HG03457 (cell line): Measurements from ENCODE around the gene BOC.
A peak's percentile ranks its signal among the peaks of the same experiment; 100 is the strongest.

Source experiments
- ATAC-seq: cut with Tn5 transposase; IDR thresholded peaks from one replicate; pipeline ENCODE4 v1.9.1; 2021; ENCODE audit warnings: moderate number of reproducible peaks; ENCODE audit not compliant: unreplicated experiment

The BOC gene

GRCh38 chr3:113265231-113265630, 53.9 kb downstream of the BOC start:
- no peak for ATAC-seq

DNA sequence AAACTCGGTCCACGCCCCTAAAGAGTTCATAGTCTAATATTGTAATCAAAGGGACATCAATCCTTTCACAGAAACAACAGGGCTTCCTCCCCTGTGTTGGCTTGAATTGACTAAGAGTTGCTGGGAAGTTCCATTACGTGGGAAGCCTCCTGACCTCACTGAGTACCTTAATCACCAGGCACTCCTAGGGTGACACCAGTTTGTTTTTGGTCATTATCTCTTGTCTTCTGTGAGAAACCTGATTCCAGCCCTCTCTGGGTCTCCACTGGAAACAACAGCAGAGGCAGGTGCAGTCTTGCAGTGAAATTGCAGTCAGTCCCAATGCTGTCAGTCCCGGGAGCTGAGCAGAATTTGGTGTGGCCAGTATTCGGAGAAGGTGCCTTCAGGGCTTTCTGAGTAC, 55.4 kb downstream of the BOC start:
- no peak for ATAC-seq

DNA sequence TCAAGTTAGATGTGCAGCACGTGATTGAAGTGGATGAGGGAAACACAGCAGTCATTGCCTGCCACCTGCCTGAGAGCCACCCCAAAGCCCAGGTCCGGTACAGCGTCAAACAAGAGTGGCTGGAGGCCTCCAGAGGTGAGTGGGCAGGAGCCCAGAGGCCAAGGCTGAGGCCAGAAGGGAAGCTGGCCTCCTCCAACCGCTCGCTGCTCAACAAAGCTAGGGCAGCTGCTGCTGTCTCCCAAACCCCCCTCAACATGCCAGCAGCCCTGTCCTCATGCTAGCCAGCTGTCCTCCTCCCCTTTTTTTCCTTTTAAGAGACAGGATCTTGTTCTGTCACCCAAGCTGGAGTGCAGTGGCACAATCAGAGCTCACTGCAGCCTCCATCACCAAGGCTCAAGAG, 57.0 kb downstream of the BOC start:
- no peak for ATAC-seq

- ATAC-seq, result no peak
Measured at GRCh38 chr3:113268942-113269341, 57.6 kb downstream of the BOC start.

DNA sequence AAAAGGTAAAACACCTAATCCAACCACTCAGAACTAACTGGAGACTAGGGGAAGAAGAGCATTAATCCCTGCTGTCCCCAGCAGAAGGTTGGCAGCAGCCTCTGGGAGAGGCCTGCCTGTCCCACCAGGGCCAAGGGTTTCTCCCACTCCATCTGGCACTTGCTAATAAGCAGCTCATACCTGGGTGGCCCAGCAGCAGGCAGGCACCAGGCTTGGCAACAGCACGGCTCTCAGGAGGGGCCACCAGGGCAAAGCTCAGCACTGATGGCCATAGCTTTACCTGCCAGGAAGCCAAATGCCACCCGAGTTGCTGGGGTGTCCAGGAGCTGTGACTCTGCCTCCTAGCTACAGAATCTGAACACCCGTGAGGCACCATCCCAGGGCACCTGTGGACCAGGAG, 58.3 kb downstream of the BOC start:
- ATAC-seq, result no peak

DNA sequence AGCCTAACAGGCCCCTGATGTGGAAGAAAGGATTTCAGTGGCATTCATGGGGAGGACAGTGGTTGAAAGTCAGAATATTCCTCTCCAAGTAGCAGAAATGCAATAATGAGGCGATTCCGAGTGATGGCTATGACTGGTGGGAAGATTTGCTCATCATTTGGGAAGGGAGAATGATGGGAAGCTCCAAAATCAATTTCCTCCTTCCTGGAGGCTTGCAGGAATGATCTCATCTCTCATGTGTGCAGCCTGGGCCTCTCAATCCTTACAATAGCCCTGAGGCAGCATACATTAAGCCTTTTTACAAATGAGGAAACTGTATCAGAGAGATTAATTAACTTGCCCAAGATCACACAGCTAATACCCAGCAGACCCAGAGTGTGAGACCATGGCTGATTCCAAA, 58.7 kb downstream of the BOC start:
- ATAC-seq, result no peak

- ATAC-seq, result no peak
Measured at GRCh38 chr3:113270786-113271185, 59.4 kb downstream of the BOC start.

DNA sequence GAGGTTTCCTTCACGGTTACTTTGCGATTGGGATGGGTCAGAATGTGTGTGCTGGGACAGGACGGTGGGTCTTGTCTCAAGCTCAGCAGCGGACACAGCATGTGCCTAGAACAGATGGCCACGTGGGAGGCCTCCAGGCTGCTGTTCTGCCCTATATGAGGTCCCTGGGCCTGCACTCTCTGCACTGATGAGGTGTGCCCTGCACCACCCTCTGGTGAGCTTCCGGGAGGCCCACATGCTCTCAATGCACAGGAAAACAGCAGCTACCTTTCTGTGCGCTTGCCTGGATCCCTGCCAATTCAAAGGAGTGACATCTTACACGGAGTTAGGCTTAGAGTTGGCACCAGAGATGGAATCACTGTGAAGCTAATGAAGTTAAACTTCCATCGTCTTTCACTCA, 59.8 kb downstream of the BOC start:
- ATAC-seq, result no peak

DNA sequence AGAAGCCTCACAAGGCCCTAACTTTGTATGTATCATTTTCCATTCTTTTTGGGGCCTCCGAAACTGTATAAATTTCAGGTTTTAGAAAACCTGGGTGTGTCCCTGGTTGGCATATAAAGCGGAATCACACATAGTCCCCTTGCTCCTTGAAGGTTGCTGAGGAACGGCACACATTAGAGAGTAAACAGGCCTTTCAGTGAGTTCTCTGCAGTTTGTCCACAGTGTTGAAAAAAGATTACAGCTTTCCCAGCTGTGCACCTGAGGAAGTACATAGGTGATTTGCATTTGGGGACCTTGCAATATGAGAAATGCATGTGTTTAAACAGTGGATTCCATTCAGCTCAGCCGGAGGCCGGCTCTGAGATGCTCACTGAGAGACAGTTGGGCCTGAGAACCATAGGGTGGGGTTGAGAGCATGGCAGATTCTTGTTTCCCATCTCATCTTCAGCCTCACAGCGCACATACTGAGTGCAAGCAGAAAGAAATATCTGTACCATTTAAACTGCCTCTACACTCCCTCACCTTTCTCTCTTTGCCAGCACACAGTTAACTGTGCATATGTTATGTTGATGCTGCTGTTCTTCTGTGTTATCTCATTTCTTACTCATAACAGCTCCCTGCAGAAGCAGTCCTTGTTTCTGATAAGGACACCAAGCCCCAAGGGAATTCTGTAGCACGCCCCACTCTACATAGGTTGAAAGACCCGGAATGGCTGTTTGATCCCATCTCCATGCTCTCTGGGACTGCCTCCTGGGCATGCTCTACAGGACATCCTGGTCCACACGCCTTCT, 60.4 kb downstream of the BOC start:
- ATAC-seq, result no peak

DNA sequence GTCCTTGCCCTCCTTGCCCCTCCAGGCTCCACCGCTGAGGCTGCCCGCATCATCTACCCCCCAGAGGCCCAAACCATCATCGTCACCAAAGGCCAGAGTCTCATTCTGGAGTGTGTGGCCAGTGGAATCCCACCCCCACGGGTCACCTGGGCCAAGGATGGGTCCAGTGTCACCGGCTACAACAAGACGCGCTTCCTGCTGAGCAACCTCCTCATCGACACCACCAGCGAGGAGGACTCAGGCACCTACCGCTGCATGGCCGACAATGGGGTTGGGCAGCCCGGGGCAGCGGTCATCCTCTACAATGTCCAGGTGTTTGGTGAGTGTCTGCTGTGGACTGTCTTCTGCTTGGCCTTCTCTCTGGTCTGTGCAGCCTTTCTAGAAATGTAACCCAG, 61.0 kb downstream of the BOC start:
- ATAC-seq, result no peak

- no peak for ATAC-seq
Measured at GRCh38 chr3:113273011-113273410, 61.7 kb downstream of the BOC start.

- no peak for ATAC-seq
Measured at GRCh38 chr3:113273604-113274378, 62.4 kb downstream of the BOC start.

GRCh38 chr3:113274425-113275257, 63.3 kb downstream of the BOC start:
- no peak for ATAC-seq

GRCh38 chr3:113275258-113275556, 63.9 kb downstream of the BOC start:
- no peak for ATAC-seq

DNA sequence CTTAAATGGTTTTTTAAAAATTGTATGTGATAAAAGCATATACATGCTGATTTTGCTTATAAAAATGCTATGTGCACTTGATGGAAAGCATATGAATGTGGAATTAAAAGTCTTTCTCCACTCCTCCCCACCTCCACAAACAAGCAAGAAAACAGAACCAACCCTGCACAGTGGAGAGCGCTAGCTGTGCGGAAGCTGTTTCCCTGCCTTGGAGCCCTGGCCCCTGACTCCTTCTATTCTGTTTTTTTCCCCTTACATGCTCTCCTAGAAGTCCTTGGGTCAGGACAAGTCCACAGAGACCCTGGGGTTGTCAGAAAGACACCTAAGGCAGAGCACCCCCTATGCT, 64.2 kb downstream of the BOC start:
- no peak for ATAC-seq

- peak; percentile 62 for ATAC-seq
Measured at GRCh38 chr3:113275929-113276750, 64.8 kb downstream of the BOC start.

DNA sequence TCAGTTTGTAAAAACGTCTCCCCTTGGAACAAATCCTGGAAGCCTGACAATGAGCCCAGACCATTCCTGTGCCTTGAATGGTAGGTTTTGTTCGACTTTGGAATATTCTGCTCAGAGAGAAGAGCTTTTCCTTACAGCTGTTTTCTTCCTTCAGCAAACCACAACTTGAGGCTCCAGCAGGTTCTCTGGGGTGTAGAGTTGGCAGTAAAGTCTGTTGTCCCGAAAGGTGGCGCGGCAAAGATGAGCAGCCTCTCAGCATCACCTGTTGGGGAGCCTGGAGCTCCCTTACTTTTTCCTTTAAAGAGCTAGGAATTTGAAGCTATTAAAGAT, 65.4 kb downstream of the BOC start:
- ATAC-seq, result no peak

DNA sequence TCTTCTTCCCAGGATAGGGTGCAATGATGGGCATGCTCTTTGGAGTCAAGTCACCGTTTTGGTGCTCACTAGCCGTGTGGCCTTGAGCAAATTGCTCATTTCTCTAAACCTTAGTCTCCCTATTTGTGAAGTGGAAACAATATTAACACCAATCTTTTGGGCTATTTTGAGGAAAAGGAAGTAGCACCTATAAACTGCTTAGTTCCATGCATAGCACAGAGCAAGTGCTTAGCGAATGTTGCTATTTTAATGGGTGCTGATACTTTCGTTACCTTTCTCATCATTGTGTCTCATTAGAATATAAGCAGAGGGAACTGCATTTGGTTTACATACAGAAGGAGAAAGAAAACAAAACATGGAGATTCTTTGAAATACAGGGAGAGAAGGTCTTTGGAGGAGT, 66.1 kb downstream of the BOC start:
- ATAC-seq, result no peak

GRCh38 chr3:113277941-113278598, 66.7 kb downstream of the BOC start:
- no peak for ATAC-seq

GRCh38 chr3:113278599-113278955, 67.2 kb downstream of the BOC start:
- ATAC-seq, result no peak

DNA sequence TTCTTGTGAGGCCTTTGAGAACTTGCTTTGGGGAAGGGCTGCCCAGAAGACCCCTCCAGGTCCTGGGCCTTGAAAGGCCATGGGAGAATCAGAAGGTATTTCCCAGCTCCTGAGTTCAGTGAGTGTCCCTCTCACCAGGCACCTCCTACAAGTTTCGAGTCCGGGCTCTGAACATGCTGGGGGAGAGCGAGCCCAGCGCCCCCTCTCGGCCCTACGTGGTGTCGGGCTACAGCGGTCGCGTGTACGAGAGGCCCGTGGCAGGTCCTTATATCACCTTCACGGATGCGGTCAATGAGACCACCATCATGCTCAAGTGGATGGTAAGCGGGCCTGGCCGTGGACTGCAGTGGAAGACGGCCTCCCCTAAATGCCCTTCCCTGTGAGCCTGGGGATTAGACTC, 68.3 kb downstream of the BOC start:
- ATAC-seq, result no peak
